ENCODE data around the gene CAP2.

DNA sequence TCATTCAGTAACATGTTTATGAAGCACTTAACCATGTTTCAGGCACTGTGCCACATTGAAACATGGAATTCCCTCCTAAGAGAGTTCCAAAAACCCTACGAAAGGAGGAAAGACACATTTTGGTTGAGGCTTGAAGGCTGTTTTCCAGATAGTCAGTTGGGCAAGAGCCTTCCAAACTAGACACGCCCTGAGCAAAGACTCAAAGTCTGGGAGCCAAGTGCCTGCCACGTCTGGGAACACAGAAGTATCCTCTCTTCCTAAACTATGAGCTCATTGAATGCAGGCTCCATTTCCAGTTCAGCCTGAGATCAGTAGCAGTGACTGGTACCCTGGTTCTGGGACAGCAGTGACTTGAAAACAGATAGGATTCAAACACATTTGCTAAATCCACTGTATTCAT lies 132.2 kb downstream of the CAP2 start:
- TF ChIP-seq, protein P1, sequence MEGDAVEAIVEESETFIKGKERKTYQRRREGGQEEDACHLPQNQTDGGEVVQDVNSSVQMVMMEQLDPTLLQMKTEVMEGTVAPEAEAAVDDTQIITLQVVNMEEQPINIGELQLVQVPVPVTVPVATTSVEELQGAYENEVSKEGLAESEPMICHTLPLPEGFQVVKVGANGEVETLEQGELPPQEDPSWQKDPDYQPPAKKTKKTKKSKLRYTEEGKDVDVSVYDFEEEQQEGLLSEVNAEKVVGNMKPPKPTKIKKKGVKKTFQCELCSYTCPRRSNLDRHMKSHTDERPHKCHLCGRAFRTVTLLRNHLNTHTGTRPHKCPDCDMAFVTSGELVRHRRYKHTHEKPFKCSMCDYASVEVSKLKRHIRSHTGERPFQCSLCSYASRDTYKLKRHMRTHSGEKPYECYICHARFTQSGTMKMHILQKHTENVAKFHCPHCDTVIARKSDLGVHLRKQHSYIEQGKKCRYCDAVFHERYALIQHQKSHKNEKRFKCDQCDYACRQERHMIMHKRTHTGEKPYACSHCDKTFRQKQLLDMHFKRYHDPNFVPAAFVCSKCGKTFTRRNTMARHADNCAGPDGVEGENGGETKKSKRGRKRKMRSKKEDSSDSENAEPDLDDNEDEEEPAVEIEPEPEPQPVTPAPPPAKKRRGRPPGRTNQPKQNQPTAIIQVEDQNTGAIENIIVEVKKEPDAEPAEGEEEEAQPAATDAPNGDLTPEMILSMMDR (IDR thresholded peaks at IDR 0.05), result no peak
- no peak for TF ChIP-seq POLR2A (IDR thresholded peaks at IDR 0.05)

Data from uterus (tissue), 2 donors.